Measurements from ENCODE around the gene ZNF45.
"Not testable (repeated sequence)": the region's sequence is repeated elsewhere in the genome, so short reads cannot be mapped to it uniquely, and the experiment has no call there.

- not testable (repeated sequence) for TF ChIP-seq CTCF (IDR thresholded peaks at IDR 0.05); POLR2AphosphoS5 (IDR thresholded peaks at IDR 0.05; ENCODE audit: low read depth, low read length); YY1 (IDR thresholded peaks at IDR 0.05; ENCODE audit: low read depth); TAF1 (IDR thresholded peaks at IDR 0.05; ENCODE audit: borderline replicate concordance, low read depth, low read length)
Measured at GRCh38 chr19:43947412-43947811, 12.3 kb upstream of the ZNF45 start.

All from SK-N-SH (cell line).